GM19099 (cell line): ENCODE results near the gene CIT.

Experiments
- POLR2A ChIP-seq: IDR thresholded peaks from 3 replicates; pipeline ENCODE4 v1.6.1; 2011; ENCODE audit warnings: low read depth; ENCODE audit not compliant: insufficient read length; ENCODE audit errors: extremely low read depth

The CIT gene

DNA sequence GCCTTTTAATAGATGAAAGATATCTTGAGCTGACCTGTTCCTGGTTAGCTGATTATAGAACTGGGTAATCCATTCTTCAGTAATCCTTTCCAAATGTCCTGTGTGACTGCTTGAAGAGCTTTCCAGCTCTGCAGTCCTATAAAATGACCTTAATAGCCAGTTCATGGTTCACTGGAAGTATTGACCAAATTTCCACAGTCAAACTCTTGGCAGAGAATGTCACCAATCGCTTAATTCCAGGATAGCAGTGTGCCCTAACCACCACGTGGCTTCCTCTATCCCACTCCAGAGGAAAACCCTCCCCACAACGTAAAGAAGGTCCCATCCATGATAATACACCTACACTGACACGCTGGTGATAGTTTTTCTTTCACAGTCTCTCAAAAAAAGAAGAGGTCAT, 191.7 kb downstream of the CIT start:
- no peak for TF ChIP-seq POLR2A

GRCh38 chr12:119684711-119685369, 192.3 kb downstream of the CIT start:
- no peak for TF ChIP-seq POLR2A

- no peak for TF ChIP-seq POLR2A
These were observed 193.3 kb downstream of the CIT start for GRCh38 chr12:119683816-119684215.

- no peak for TF ChIP-seq POLR2A
These were observed 193.7 kb downstream of the CIT start for GRCh38 chr12:119683413-119683812.

- no peak for TF ChIP-seq POLR2A
These were observed 194.4 kb downstream of the CIT start for GRCh38 chr12:119682639-119683252.

DNA sequence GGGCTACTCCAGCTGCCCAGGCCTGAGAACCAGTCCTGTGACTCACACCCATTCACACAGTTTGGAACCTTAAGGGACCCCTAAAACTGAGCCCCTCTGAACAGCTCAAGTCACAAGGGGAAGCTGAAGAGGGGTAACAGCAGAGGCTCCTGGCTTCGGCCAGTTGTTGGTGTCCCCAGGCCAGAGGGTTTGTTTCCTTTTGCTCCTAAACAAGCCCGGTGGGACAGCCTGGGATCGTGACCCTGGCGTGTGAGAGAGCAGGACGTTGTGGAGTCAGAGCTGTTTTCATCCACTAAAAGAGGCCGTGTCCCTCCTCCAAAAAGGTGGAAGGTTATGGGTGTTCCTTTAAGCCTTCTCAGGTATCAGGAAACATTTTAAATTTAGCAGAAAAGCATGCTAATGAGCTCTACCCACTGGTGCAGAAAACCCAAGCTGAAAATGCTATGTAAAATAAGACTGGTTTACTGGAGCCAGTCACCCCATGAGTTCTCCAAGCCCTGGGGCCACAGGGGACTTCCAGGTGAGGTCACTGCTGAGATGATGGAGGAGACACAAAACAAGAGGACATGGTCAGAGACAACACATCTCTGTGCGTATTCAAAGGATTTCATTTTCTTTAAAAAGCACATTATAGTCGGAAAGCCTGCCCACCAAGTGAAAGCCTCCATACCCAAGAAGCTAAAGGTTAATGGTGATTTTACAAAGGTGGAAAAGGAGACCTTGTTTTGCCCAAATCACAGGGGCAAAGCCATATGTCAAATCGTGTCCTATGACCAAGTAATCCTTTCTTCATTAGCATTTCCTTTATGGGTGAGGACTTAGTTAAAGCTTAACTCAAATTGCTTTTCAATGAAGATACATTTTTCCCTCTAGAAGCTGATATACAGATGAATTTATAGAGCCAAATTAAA, 195.1 kb downstream of the CIT start:
- TF ChIP-seq POLR2A, result no peak

DNA sequence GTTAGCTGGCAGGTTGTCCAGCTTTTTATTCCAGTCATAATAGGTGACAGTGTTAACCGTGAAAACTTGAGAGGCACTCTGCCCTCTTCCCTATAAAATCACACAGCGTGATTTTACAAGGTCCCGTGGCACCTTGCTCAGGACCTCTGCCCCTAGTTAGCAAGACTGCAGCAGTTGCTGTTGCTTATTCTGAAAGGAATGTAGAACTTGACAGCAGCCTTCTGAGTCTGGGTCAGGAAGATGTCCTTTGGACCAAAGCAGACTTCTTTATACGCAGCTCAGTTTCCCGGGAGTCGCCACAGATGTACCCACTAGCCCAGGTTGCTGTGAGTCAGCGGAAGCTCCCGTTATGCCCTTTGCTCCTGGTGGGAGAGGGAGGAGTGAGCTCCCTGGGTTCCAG, 196.0 kb downstream of the CIT start:
- TF ChIP-seq POLR2A, result no peak

GRCh38 chr12:119679490-119679889, 197.6 kb downstream of the CIT start:
- no peak for TF ChIP-seq POLR2A

DNA sequence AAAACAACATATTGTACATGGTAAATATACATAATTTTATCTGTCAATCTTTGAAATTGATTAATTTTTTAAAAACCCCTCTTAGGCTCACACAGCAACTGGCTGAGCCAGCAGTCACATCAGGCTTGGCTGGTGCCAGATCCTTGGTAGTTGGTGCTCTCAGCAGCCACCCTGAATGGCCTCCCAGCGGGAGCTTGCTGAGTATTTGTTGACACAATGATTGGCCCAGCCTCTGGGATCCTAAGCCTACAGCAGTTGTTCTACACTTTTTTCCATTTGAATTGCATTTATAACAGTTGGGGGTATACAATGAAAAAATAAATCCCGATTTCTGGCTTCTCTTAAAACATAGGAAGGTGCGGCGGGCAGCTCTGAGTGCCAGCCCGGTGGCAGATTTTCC, 198.0 kb downstream of the CIT start:
- TF ChIP-seq POLR2A, result no peak

DNA sequence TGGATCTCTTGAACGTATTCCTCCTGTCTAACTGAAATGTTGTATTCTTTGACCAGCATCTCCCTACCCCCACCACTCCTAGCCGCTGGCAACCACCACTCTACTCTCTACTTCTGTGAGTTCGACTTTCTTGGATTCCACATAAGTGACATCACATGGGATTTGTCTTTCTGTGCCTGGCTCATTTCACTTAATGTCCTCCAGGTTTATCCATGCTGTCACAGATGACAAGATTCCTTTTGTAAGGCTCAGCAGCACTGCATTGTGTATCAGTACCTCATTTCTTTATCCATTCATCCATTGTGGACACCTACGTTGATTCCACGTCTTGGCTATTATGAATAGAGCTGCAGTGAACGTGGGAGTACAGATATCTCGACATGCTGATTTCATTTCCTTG, 198.7 kb downstream of the CIT start:
- no peak for TF ChIP-seq POLR2A

DNA sequence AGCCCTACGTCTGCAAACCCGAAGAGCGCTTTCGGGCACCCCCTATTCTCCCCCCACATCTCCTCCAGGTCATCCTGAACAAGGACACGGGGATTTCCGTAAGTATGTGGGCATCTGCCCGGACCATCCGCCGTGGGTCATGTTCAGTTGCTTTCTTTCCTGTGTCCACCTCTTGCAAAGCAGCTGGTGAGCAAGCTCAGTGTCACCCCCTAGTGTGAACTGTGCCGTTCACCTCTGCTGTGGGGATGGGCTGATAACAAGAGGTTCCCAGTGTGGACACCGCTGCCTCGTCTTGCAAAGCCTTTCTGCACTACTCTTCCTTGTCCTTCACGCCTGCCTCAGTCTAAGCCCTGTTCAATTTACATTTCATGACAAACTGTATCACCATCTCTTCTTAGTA, 200.5 kb downstream of the CIT start:
- TF ChIP-seq POLR2A, result no peak

- no peak for TF ChIP-seq POLR2A
These were observed 201.1 kb downstream of the CIT start for GRCh38 chr12:119676022-119676421.

DNA sequence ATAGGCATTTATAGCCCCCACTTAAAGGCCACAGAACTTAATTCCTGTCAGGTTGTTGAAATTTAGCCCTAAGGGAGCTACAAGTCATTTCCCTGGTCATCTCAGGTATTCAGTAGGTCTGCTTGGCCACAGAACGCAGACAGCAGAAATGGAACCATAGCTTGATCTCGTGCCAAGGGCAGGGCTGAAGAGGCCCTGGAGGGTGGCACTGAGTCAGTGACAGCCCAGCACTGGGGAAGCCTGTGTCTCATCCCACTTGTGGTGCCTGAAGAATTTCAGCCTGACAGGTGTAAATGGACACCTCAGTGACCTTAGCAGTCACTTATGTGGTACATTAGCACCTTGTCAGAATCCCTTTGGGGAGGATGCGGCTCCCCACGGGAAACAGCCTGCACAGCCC, 202.6 kb downstream of the CIT start:
- TF ChIP-seq POLR2A, result no peak

DNA sequence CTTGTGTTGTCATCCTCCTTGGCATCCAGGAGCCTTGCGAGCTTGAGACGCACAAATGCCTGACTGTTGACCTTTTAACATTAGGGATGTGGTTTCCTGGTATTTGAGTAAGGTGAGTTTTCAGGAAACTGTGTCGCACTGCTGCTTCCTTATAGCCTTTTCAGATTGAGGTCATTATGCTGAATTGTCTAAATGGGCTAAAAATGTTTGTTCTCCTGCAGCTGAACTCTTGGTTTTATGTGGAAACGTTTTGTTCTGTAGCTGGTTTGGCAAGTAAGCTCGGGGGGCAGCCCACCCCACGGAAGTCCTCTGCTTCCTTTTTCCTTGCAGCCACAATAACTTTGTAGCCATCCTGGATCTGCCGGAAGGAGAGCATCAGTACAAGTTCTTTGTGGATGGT, 203.5 kb downstream of the CIT start:
- no peak for TF ChIP-seq POLR2A

DNA sequence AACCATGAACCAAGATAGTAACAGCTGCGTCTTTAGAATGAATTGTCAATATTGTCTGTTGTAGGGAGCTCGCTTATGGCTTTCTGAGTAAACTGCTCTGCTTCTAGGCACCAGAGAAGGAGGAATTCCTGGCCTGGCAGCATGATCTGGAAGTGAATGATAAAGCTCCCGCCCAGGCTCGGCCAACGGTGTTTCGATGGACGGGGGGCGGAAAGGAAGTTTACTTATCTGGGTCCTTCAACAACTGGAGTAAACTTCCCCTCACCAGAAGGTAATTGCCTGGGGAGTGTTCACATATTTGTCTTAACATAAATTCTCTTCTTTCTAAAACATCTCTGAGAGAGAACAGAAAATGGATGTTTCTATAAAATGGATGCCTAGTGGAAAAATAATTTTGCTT, 204.9 kb downstream of the CIT start:
- no peak for TF ChIP-seq POLR2A

DNA sequence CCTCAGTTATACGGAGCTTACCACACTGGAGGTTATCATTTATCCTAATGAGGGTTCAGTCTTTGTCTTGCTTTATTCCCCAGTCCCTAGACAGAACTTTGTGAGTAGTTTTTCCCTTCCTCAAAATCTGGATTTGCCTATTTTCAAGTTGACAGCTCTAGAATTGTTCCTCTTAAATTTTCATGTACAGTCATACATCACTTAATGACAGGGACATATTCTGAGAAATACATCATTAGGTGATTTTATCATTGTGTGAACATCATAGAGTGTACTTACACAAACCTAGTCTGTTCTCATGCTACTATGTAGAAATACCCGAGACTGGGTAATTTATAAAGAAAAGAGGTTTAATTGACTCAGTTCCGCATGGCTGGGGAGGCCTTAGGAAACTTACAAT, 206.1 kb downstream of the CIT start:
- no peak for TF ChIP-seq POLR2A
